DMS153 treated with DMSO at 0.1 percent for 48 hours (cell line): ENCODE measurements around the gene NUP188.
"Not testable (repeated sequence)": the region's sequence is repeated elsewhere in the genome, so short reads cannot be mapped to it uniquely, and the experiment has no call there.

ENCODE experiments used
- DNase-seq: peaks from one replicate; lab custom pipeline; 2025; ENCODE audit not compliant: unreplicated experiment; lab: John Stamatoyannopoulos, UW

The NUP188 gene

DNA sequence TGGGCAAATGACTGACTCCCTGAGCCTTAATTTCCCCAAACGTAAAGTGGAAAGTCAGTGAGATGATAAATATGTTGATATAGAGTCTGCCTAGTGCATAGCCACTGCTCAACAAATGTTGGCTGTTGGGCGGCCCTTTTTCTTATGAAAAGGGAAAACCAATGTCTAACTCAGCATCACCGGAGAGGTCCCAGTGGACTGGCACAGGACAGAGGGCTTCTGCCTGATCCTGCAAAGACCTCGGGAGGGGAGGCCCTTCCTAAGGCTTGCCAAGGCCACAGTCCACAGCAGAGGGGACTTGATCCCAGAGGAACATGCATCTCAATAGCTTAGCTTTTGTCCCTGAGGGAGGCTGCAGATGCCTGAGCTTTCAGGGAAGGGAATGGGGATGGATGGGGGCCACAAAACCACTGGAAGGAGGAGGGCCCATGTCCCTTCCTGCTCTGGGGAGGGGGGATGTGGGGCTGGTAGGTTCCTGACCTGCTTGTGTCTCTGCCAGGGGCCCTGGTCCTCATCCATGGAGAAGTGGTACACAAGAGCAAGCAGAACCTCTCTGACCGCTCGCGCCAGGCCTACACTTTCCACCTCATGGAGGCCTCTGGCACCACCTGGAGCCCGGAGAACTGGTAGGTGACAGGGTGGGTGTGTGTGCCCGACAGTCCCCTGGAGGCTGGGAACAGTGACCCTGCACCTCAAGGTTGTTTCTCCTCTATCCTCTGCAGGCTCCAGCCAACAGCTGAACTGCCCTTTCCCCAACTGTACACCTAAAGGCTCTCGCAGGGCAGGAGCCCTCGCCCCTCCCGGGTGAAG, 6.3 kb upstream of the NUP188 start:
- no peak for DNase-seq

DNA sequence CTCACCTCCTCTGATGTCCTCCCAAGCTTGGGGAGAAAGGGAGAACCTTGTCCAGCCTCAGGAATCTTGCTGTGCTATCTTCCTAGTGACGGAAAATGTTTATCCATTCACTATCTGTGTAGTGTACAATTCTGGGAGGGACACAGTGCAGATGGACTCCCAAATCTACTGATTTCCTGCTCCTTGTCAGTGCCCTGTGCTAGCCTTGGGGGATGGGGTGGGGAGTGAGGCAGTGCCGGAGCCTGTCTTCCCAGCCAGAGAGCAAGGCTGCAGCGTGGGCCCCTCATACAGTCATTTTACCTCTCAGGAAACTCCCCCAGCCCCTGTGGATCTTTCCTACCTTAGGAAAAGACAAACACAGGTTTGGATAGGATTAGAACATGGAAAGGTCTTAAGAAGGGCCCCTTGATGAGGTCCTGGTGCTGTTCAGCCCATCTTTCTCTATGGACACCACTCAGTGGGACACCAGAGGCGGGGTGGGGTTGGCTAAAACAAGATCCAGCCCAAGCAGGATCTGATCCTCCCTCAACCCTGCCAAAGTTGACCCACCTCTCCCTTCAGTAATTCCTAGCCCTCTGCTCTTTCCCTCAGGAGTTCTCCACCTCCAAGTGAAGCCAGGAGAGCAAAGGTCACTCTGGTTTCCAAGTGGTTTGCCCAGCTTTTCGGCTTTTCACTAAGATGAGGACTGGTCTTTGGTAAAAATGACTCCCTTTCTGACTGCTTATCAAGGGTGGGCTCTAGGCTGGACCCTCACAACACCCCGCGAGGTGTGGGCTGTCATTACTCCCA, 3.5 kb upstream of the NUP188 start:
- DNase-seq: no peak

GRCh38 chr9:128944966-128945365, 2.5 kb upstream of the NUP188 start:
- DNase-seq: not testable (repeated sequence)

- DNase-seq: no peak
These were observed 1.5 kb upstream of the NUP188 start for GRCh38 chr9:128945798-128946501.

GRCh38 chr9:128946571-128947276, 775 bp upstream of the NUP188 start:
- no peak for DNase-seq

GRCh38 chr9:128947277-128947526, 297 bp upstream of the NUP188 start:
- no peak for DNase-seq

- DNase-seq: not testable (repeated sequence)
These were observed 13.9 kb downstream of the NUP188 start for GRCh38 chr9:128961403-128961802.

DNA sequence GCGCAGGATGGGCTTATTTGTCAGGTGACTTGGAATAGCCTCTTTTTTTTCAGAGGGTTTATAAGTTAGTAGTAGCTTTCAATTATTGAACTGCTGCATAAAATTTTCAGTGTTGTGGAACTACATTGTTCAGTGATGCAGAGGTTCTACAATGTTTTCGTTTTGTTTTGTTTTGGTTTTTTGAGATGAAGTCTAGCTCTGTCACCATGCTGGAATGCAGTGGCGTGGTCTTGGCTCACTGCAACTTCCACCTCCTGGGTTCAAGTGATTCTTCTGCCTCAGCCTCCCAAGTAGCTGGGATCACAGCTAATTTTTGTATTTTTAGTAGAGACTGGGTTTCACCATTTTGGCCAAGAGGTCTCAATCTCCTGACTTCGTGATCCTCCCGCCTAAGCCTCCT, 22.0 kb downstream of the NUP188 start:
- no peak for DNase-seq

GRCh38 chr9:128972956-128973355, 25.5 kb downstream of the NUP188 start:
- no peak for DNase-seq

DNA sequence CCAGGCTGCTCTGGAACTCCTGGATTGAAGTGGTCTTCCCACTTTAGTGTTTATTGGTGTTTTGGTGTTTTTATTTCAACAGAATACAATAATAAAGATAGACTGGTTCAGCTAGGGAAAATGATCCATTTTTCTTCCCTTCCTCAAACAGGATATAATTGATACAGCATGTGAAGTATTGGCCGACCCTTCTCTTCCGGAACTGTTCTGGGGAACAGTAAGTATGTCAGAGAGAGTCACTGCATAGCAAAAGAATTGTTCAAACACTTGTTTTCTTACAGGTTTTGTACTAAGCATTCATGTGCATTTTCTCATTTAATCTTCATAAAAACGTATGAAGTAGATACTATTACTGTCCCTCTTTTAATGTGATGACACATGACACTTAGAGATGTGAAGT, 31.6 kb downstream of the NUP188 start:
- DNase-seq: no peak

GRCh38 chr9:128983536-128983935, 36.0 kb downstream of the NUP188 start:
- DNase-seq: no peak

GRCh38 chr9:128986671-128987070, 39.2 kb downstream of the NUP188 start:
- no peak for DNase-seq

DNA sequence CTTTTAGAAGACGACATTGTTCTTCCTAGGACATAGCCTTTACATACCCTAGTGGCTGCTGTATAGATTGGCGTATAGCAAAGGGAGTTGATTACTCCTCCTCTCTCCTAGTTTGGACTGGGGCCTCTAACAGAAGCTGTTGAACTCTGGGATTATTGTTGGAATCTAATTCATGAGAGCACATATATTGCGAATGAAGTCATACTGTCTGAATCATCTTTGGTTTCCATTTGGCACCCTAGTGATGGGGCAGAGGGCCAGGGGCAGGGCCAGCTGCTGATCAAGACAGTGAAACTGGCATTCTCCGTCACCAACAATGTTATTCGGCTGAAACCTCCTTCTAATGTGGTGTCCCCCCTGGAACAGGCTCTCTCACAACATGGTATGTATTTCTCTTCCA, 40.3 kb downstream of the NUP188 start:
- DNase-seq: no peak

GRCh38 chr9:128992995-128993394, 45.5 kb downstream of the NUP188 start:
- DNase-seq: no peak

GRCh38 chr9:128995791-128996190, 48.3 kb downstream of the NUP188 start:
- no peak for DNase-seq

DNA sequence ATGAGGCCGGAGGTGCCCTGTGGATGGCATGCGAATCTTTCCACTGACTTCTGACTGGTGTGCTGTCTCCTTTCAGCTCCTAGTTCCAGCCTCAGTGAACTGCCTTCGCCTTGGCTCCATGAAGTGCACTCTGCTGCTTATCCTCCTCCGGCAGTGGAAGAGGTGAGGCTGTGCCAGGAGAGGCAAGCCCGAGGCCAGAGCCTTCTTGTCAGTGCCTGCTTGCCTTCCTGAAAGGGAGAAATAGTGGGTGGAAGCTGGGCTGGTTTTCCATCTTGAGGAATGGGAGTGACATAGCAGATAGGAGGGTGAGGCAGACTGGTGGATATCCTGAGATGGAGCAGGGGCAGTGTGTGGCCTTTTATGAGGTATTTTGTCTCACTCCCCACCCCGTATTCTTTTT, 51.0 kb downstream of the NUP188 start:
- DNase-seq: no peak

GRCh38 chr9:128999581-129000206, 52.2 kb downstream of the NUP188 start:
- no peak for DNase-seq

GRCh38 chr9:129001504-129002325, 54.2 kb downstream of the NUP188 start:
- no peak for DNase-seq

DNA sequence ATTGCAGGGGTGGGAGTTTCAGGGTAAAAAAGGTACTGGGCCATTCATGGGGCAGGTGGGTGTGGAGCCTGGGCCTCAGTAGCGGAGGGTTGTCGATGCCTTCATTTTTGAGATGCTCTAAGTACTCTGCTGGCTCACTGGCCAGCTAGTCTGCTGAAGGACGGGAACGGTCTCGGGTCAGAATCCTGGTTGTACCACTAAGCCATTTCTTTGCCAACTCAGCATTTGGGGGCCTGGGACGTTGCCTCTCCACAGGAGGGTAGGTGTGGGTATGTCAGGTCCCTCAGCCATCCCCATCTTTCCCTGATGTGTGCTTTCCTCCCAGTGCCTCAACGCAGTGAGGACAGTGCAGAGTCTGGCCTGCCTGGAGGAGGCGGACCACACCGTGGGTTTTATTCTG, 55.5 kb downstream of the NUP188 start:
- DNase-seq: no peak

GRCh38 chr9:129004173-129004572, 56.7 kb downstream of the NUP188 start:
- DNase-seq: not testable (repeated sequence)
